ENCODE measurements around the gene GPR152.
A peak's percentile ranks its signal among the peaks of the same experiment; 100 is the strongest.

GPR152 gene

GRCh38 chr11:67472882-67473281 lies 20.4 kb upstream of the GPR152 start:
- Histone ChIP-seq H2AFZ (ENCODE audit: low read depth, low read length) (no peak overlapping the region), H3K4me1 (ENCODE audit: low read length) (peaks cover 31% of the 10 kb centered on the region), H3K9me3 (ENCODE audit: insufficient read depth, low read length) (no peaks in the 10 kb centered on the region), H4K20me1 (ENCODE audit: insufficient read depth, low read length) (no peaks in the 10 kb centered on the region), H3K27ac (ENCODE audit: low read length) (no peak overlapping the region), H3K4me2 (ENCODE audit: low read length) (no peak overlapping the region), H3K4me3 (ENCODE audit: low read length) (no peak overlapping the region), H3K27me3 (ENCODE audit: low read depth, low read length) (no peaks in the 10 kb centered on the region), H3K79me2 (ENCODE audit: low read length) (peaks cover 7% of the 10 kb centered on the region; the same call in 1 of the 2 replicates), H3K36me3 (replicated peaks; ENCODE audit: low read depth, low read length) (no peaks in the 10 kb centered on the region), H3K9ac (ENCODE audit: low read length) (no peak overlapping the region)
- TF ChIP-seq CTCF (IDR thresholded peaks at IDR 0.05; ENCODE audit: low read depth, low read length): no peak

GRCh38 chr11:67470337-67471002 lies 17.9 kb upstream of the GPR152 start:
- Histone ChIP-seq H4K20me1 (ENCODE audit: insufficient read depth, low read length) (no peaks in the 10 kb centered on the region), H3K4me2 (ENCODE audit: low read length) (peak overlapping the region; percentile 92), H3K4me1 (ENCODE audit: low read length) (peaks cover 42% of the 10 kb centered on the region), H3K79me2 (ENCODE audit: low read length) (peaks cover 8% of the 10 kb centered on the region), H3K4me3 (ENCODE audit: low read length) (peak overlapping the region; percentile 93; the same call in 1 of the 2 replicates), H3K9ac (ENCODE audit: low read length) (peak overlapping the region; percentile 28; the same call in 1 of the 2 replicates), H3K9me3 (ENCODE audit: insufficient read depth, low read length) (no peaks in the 10 kb centered on the region), H3K27me3 (ENCODE audit: low read depth, low read length) (no peaks in the 10 kb centered on the region), H3K36me3 (replicated peaks; ENCODE audit: low read depth, low read length) (no peaks in the 10 kb centered on the region), H3K27ac (ENCODE audit: low read length) (0 out of 2 replicates have a peak overlapping the region, but pooled peaks have one; percentile 12), H2AFZ (ENCODE audit: low read depth, low read length) (peak overlapping the region; percentile 20; the same call in 1 of the 2 replicates)
- TF ChIP-seq EZH2phosphoT487 (IDR thresholded peaks at IDR 0.05; ENCODE audit: low read depth): no peak
- no peak for TF ChIP-seq CTCF (IDR thresholded peaks at IDR 0.05; ENCODE audit: low read depth, low read length)

GRCh38 chr11:67469508-67469811 lies 16.9 kb upstream of the GPR152 start:
- Histone ChIP-seq H4K20me1 (ENCODE audit: insufficient read depth, low read length) (no peaks in the 10 kb centered on the region), H3K79me2 (ENCODE audit: low read length) (peaks cover 15% of the 10 kb centered on the region), H3K27me3 (ENCODE audit: low read depth, low read length) (no peaks in the 10 kb centered on the region), H2AFZ (ENCODE audit: low read depth, low read length) (peak overlapping the region; percentile 85), H3K9ac (ENCODE audit: low read length) (peak overlapping the region; percentile 85), H3K4me1 (ENCODE audit: low read length) (peaks cover 46% of the 10 kb centered on the region), H3K4me3 (ENCODE audit: low read length) (peak overlapping the region; percentile 93), H3K4me2 (ENCODE audit: low read length) (peak overlapping the region; percentile 92), H3K9me3 (ENCODE audit: insufficient read depth, low read length) (no peaks in the 10 kb centered on the region), H3K27ac (ENCODE audit: low read length) (peak overlapping the region; percentile 48), H3K36me3 (replicated peaks; ENCODE audit: low read depth, low read length) (no peaks in the 10 kb centered on the region)
- no peak; the same call in 1 of the 2 replicates for TF ChIP-seq CTCF (IDR thresholded peaks at IDR 0.05; ENCODE audit: low read depth, low read length)
- no peak for TF ChIP-seq EZH2phosphoT487 (IDR thresholded peaks at IDR 0.05; ENCODE audit: low read depth)

GRCh38 chr11:67468759-67469507 lies 16.4 kb upstream of the GPR152 start, which contains the start of gene TMEM134:
Gene TMEM134 (minus strand): TSS chr11:67469251. CDS start chr11:67469192, 59 bp downstream.
- Histone ChIP-seq H3K4me1 (ENCODE audit: low read length) (peaks cover 51% of the 10 kb centered on the region), H2AFZ (ENCODE audit: low read depth, low read length) (peak within 1 kb of the TSS; percentile 85), H3K79me2 (ENCODE audit: low read length) (peaks cover 15% of the 10 kb centered on the region)

More at GRCh38 chr11:67468759-67469507, 16.4 kb upstream of the GPR152 start, which contains the start of gene TMEM134:
- no peaks in the 10 kb centered on the region for H3K27me3 ChIP-seq (ENCODE audit: low read depth, low read length)
- no peaks in the 10 kb centered on the region for H3K9me3 ChIP-seq (ENCODE audit: insufficient read depth, low read length)
- peak within 1 kb of the TSS; percentile 53 for H3K27ac ChIP-seq (ENCODE audit: low read length)
- H4K20me1 ChIP-seq (ENCODE audit: insufficient read depth, low read length): no peaks in the 10 kb centered on the region
- no peak for TF ChIP-seq EZH2phosphoT487 (IDR thresholded peaks at IDR 0.05; ENCODE audit: low read depth)
- peak; percentile 65 for TF ChIP-seq CTCF (IDR thresholded peaks at IDR 0.05; ENCODE audit: low read depth, low read length)
- H3K9ac ChIP-seq (ENCODE audit: low read length): peak within 1 kb of the TSS; percentile 87
- H3K4me2 ChIP-seq (ENCODE audit: low read length): peak within 1 kb of the TSS; percentile 92
- no peaks in the 10 kb centered on the region for H3K36me3 ChIP-seq (replicated peaks; ENCODE audit: low read depth, low read length)
- peak within 1 kb of the TSS; percentile 93 for H3K4me3 ChIP-seq (ENCODE audit: low read length)

Data from OCI-LY3 (cell line).